ENCODE data around the gene PGF.

The PGF gene

GRCh38 chr14:74918380-74918779 is 37.0 kb downstream of the PGF start:
- no peak for DNase-seq

GRCh38 chr14:74917646-74918081 is 37.7 kb downstream of the PGF start:
- no peak for DNase-seq

GRCh38 chr14:74917178-74917543 is 38.2 kb downstream of the PGF start:
- no peak for DNase-seq

GRCh38 chr14:74915826-74916225 is 39.6 kb downstream of the PGF start:
- DNase-seq: no peak

GRCh38 chr14:74915426-74915825 is 40.0 kb downstream of the PGF start:
- DNase-seq: no peak

GRCh38 chr14:74913986-74914573 is 41.3 kb downstream of the PGF start:
- peak; percentile 69 for DNase-seq

- no peak for DNase-seq
Observed at GRCh38 chr14:74913393-74913910, 41.9 kb downstream of the PGF start.

GRCh38 chr14:74912801-74913200 is 42.6 kb downstream of the PGF start:
- no peak for DNase-seq

- DNase-seq: no peak
Observed at GRCh38 chr14:74912111-74912510, 43.3 kb downstream of the PGF start.

- no peak for DNase-seq
Observed at GRCh38 chr14:74911704-74912103, 43.7 kb downstream of the PGF start.

- DNase-seq: no peak
Observed at GRCh38 chr14:74911221-74911620, 44.2 kb downstream of the PGF start.

GRCh38 chr14:74910556-74910955 is 44.8 kb downstream of the PGF start:
- no peak for DNase-seq

GRCh38 chr14:74909911-74910310 is 45.5 kb downstream of the PGF start:
- no peak for DNase-seq

GRCh38 chr14:74909501-74909900 is 45.9 kb downstream of the PGF start:
- DNase-seq: no peak

GRCh38 chr14:74908861-74909341 is 46.5 kb downstream of the PGF start:
- no peak for DNase-seq

GRCh38 chr14:74907744-74908143 is 47.7 kb downstream of the PGF start:
- DNase-seq: no peak

GRCh38 chr14:74906925-74907521 is 48.4 kb downstream of the PGF start:
- DNase-seq: no peak

GRCh38 chr14:74905595-74906142 is 49.7 kb downstream of the PGF start:
- peak; percentile 56 for DNase-seq

GRCh38 chr14:74904635-74905503 is 50.5 kb downstream of the PGF start:
- DNase-seq: no peak

- no peak for DNase-seq
Observed at GRCh38 chr14:74902941-74903705, 52.3 kb downstream of the PGF start.

GRCh38 chr14:74898694-74899093 is 56.7 kb downstream of the PGF start:
- DNase-seq: no peak

GRCh38 chr14:74898083-74898482 is 57.3 kb downstream of the PGF start:
- no peak for DNase-seq
